ENCODE measurements around the gene TTC33. TPM values are rescaled to one million over a fixed set of nuclear protein-coding genes. Genes with fewer than 3 reads are reported as not detected.
"Not testable (repeated sequence)": the region's sequence is repeated elsewhere in the genome, so short reads cannot be mapped to it uniquely, and the experiment has no call there.

Gene TTC33, protein sequence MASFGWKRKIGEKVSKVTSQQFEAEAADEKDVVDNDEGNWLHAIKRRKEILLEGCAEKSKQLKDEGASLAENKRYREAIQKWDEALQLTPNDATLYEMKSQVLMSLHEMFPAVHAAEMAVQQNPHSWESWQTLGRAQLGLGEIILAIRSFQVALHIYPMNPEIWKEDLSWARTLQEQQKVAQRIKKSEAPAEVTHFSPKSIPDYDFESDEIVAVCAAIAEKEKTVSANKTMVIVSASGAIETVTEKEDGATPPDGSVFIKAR
- 10 to 100 TPM; 16.3 to 17.7 TPM for total RNA-seq

DNA sequence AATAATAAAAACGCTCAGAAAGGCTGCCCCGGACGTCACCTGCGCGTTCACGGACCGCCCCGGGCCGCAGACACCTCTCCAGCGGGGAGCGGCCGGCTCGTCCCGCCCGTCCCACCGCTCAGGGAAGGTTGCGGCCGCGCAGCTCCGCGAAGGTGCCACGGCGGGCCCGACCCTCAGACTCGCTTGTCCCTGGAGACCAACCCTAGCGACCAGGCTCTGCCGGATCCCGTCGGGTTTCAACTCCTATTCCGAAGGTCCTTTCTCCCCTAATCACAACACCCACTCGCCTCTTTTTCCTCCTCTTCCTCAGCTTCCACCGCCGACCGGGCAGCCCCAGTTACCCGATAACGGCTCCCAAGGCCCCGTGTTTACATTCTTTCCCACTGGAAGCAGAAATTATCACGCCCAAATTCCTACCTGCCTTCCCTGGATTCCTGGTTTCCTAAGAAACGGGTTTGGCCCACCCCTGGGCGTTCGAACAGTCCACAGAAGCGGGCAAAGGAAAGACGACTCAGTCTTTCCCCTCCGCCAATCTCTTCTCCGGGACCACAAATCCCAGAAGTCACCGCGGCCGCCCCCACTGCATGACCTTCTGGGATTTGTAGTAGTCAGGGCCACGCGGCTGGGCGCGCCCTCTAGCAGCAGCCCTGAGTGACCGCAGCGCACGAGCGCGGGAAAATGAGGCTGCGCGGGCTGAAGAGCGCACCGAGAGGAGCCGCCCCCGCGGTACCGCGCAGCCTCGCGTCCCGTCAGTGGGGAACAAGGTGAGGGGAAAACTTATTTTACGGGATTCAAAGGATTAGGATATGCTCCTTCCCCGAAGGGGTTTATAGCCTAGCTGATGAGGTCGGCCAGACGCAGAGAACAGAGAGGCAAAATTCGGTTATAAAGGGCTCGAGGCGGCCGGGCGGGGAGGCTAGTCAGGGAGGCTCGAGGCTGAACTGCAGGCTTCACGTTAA, at the start of gene TTC33:
TTC33 (minus strand) TSS at position 555 of the 959 bp plus-strand sequence. CDS start 8,943 bp downstream, outside the sequence.
- CTCF ChIA-PET = interaction anchor here (1.1 to 1.5 kb wide), 4 partner anchors 11 to 123 kb away, joined by 3 to 6 read pairs (median 4); no protein-coding TSS in a partner anchor
- Mint-ChIP-seq H3K4me3 (no peak within 1 kb of the TSS), H3K4me1 (peaks cover 18% of the 10 kb centered on the region), H3K27ac (no peak within 1 kb of the TSS), H3K9me3 (ENCODE audit: low read depth) (no peaks in the 10 kb centered on the region), H3K27me3 (no peaks in the 10 kb centered on the region), H3K36me3 (peaks cover 34% of the 10 kb centered on the region)
- ATAC-seq (peak; percentile 91), DNase-seq (peak; percentile 98)

DNA sequence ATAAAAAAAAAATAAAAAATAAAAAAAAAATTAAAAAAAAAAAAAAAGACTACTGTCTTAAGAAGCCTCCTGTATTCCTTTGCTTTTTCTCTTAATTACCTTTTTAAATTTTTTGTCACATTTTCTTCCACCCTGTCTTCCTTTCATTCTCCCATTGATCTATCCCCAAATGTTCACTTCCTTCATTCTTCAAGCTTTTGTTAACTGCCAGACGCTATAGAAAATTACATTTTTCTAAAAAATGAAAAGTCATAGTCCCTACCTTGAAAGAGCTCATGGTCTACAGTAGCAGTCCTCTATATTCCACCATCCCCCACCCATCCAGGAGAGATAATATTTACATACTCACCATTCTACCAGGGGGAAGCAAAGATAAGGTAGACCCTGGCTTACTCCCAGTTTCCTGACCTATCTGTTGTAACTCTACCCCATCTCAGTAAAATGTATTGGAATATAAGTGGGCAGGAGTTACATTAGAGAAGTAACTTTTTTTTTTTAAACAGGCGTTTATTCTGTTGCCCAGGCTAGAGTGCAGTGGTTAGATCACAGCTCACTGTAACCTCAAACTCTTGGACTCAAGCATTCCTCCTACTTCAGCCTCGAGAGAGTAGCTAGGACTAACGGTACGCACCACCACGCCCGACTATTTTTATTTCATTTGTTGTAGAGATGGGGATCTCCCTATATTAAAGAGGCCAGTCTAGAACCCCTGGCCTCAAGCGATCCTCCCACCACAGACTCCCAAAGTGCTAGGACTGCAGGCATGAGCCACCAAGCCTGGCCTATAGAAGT, 46.2 kb upstream of the TTC33 start:
- H3K4me1 Mint-ChIP-seq = peaks cover 6% of the 10 kb centered on the region
- H3K27ac Mint-ChIP-seq = no peak overlapping the region
- H3K36me3 Mint-ChIP-seq = no peaks in the 10 kb centered on the region
- H3K27me3 Mint-ChIP-seq = peaks cover 8% of the 10 kb centered on the region
- ATAC-seq (no peak), DNase-seq (no peak)
- H3K9me3 Mint-ChIP-seq (ENCODE audit: low read depth) = no peaks in the 10 kb centered on the region
- CTCF ChIA-PET = interaction anchor here (0.7 to 1.5 kb wide), 2 partner anchors 12 to 34 kb away, joined by 3 read pairs; partner anchors contain the start of gene RPL37
- H3K4me3 Mint-ChIP-seq = no peak overlapping the region

DNA sequence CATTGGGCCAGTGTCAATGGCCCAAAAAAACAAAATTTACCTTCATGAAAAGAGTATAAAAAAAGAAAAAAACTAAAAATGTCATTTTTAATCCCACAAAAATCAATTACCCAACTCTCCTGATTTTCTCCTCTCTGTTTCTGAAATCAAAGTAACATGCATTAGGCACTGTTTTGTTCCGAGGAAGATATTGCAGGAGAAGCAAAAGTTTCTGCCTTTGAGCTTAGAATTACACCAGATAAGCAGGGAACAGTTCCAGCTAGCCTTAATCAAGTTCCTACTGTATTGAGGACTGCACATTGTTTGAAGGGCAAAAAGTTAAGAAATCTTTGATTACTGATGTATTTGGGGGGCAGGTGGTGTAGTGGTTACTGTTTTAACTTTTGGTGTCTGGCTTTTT, 43.5 kb upstream of the TTC33 start:
- H3K4me3 Mint-ChIP-seq = no peak overlapping the region
- ATAC-seq = no peak

DNA sequence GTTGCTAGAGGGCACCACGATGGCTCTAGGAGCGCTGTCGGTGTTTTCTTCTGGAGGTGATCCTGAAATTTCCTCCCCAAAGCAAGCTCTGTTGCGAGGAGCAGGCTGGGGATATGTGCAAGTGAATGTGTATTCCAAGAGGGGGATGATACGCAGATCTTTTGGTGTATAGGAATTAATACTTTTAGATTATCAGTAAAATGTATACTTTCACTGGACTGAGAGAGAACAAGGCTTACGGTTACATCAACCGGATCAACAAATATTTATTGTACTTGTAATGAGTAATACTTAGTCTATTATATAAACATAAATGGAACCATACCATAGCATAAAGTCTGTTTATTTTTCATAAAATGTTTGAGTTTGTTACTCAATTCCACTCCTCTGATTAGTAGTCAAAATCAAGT, 43.0 kb upstream of the TTC33 start:
- Mint-ChIP-seq H3K27me3 (peaks cover 8% of the 10 kb centered on the region), H3K27ac (peak overlapping the region; percentile 79), H3K36me3 (peaks cover 17% of the 10 kb centered on the region), H3K9me3 (ENCODE audit: low read depth) (no peaks in the 10 kb centered on the region), H3K4me1 (peaks cover 34% of the 10 kb centered on the region), H3K4me3 (peak overlapping the region; percentile 81)
- ATAC-seq = no peak
- CTCF ChIA-PET = interaction anchor here (1.0 to 1.5 kb wide), 5 partner anchors 23 to 246 kb away, joined by 3 to 5 read pairs (median 3); no protein-coding TSS in a partner anchor
- no peak for DNase-seq

More for the DNA sequence above, 43.5 kb upstream of the TTC33 start:
- Mint-ChIP-seq H3K27ac (no peak overlapping the region), H3K27me3 (peaks cover 8% of the 10 kb centered on the region), H3K36me3 (peaks cover 15% of the 10 kb centered on the region), H3K4me1 (peaks cover 31% of the 10 kb centered on the region), H3K9me3 (ENCODE audit: low read depth) (no peaks in the 10 kb centered on the region)
- DNase-seq = no peak
- CTCF ChIA-PET = interaction anchor here (1.0 to 1.4 kb wide), 2 partner anchors 24 to 247 kb away, joined by 3 to 5 read pairs; no protein-coding TSS in a partner anchor

DNA sequence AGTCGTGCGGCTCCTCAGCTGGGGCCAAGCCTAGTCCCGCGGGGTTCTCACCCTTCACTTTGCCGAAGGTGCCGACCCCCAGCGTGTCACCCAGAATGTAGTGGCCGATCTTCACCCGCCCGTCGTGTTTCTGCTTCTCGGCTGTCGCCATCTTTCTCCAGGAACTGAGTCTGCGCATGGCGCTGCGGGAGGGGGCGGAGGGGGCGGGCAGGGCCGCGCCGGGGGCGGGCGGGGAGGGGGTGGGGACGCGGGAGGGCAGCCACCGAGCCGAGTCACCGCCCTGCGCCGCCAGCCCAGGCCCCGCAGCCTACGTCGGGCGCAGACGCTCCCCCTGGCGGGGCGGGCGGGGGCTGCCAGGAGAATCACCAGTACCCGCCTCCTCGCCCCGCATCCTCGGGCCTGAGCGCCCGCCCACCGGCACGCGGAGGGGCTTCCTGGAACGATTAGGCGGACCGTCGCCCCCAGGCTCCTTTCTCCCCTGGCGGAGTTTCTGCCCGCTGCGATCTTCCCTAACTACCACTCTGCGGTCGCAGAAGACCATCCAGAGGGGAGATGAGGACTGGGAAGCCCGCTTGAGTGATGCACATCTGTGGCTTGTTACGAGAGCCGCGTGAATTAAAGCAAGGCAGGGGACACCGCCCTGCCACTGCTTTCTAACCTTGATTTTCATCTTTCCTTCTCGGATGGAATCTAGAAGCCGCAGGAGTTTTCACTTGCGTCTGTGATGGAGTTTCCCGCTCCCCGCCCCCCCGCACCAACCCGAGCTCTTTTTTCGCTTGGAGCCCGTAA, 42.4 kb upstream of the TTC33 start, which contains the start of gene PRKAA1:
PRKAA1 (minus strand) TSS at position 363 of the 789 bp plus-strand sequence; CDS start at position 178, 185 bp downstream.
- H3K27me3 Mint-ChIP-seq = peaks cover 8% of the 10 kb centered on the region
- peak; percentile 92 for DNase-seq
- CTCF ChIA-PET = interaction anchor here (0.8 to 1.5 kb wide), 7 partner anchors 10 to 246 kb away, joined by 3 to 5 read pairs (median 3); no protein-coding TSS in a partner anchor
- peaks cover 39% of the 10 kb centered on the region for H3K4me1 Mint-ChIP-seq
- peaks cover 21% of the 10 kb centered on the region for H3K36me3 Mint-ChIP-seq
- ATAC-seq = peak; percentile 95
- H3K9me3 Mint-ChIP-seq (ENCODE audit: low read depth) = no peaks in the 10 kb centered on the region
- peak within 1 kb of the TSS; percentile 87 for H3K27ac Mint-ChIP-seq
- peak within 1 kb of the TSS; percentile 81 for H3K4me3 Mint-ChIP-seq

DNA sequence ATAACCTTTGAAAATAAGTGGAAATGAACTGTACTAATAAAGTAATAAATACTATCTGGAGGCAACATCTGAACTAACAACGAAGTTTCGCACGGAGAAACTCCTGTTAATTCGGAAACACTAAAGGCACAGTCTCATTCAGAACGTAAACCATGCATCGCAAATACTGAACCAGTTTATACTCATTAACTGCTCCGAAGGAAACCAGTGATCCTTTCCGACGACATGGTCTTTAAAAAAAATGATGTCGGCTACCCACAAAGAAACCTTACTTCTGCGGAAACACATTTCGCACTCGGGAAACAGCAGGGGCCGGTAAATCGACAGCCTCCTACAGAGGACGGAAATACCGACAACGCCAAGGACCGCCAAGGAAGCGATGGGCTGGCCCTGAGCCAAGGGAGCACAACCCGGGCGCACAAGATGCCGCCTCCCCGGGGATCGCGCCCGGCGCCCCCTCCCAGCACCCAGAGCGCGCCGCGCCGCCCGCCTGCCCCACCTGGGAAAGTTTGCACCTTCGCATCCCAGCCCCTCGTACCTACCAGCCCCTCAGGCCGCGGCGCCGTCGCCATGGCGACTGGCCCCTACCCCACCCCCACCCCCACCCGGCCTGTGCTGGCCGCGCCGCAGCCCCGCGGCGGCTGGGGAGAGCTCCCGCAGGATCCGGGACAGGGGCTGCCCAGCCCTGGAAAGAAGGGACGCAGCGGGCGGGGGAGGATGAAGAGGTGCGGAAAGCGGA, 41.7 kb upstream of the TTC33 start:
- H3K4me3 Mint-ChIP-seq = peak overlapping the region; percentile 81
- peaks cover 8% of the 10 kb centered on the region for H3K27me3 Mint-ChIP-seq
- peak; percentile 58 for ATAC-seq
- no peaks in the 10 kb centered on the region for H3K9me3 Mint-ChIP-seq (ENCODE audit: low read depth)
- peaks cover 40% of the 10 kb centered on the region for H3K4me1 Mint-ChIP-seq
- CTCF ChIA-PET = interaction anchor here (0.7 to 1.5 kb wide), 7 partner anchors 10 to 43 kb away, joined by 3 to 5 read pairs (median 3); no protein-coding TSS in a partner anchor
- DNase-seq = peak; percentile 85
- peak overlapping the region; percentile 87 for H3K27ac Mint-ChIP-seq
- peaks cover 24% of the 10 kb centered on the region for H3K36me3 Mint-ChIP-seq

DNA sequence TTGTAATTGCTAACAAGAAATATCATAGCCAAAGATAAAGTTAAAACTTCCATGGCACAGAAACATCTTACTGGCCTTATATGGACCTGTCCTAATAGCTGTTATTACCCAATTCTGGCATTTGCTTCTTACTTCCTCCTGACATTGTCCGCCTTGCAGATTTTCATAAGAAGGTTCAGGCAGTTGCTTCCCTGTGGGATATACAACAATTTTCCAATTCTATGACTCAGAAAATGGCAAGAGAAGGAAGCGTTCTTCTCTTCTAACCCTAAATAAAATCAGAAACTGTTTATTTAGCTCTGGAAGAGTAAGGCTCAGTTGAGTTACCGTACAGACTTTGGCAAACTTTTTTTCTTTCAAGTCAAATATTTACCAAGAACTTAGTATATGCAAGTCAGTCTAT, 40.7 kb upstream of the TTC33 start:
- ATAC-seq = no peak
- peaks cover 41% of the 10 kb centered on the region for H3K4me1 Mint-ChIP-seq
- H3K36me3 Mint-ChIP-seq = peaks cover 24% of the 10 kb centered on the region
- H3K27ac Mint-ChIP-seq = peak overlapping the region; percentile 87
- CTCF ChIA-PET = interaction anchor here (0.7 to 1.5 kb wide), 2 partner anchors 9 to 21 kb away, joined by 3 read pairs; no protein-coding TSS in a partner anchor
- no peak for DNase-seq
- H3K9me3 Mint-ChIP-seq (ENCODE audit: low read depth) = no peaks in the 10 kb centered on the region
- H3K27me3 Mint-ChIP-seq = peaks cover 8% of the 10 kb centered on the region
- H3K4me3 Mint-ChIP-seq = peak overlapping the region; percentile 81

DNA sequence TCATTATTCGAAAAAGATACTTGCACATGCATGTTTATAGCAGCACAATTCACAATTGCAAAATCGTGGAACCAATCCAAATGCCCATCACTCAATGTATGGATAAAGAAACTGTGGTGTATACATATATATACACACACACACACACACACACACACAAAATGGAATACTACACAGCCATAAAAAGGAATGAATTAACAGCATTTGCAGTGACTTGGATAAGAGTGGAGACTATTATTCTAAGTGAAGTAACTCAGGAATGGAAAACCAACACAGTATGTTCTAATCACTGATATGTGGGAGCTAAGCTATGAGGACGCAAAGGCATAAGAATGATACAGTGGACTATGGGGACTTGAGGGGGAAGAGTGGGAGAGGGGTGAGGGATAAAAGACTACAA, 39.1 kb upstream of the TTC33 start:
- peaks cover 29% of the 10 kb centered on the region for H3K36me3 Mint-ChIP-seq
- ATAC-seq; H3K27ac Mint-ChIP-seq; CTCF ChIA-PET; H3K27me3 Mint-ChIP-seq; H3K4me3 Mint-ChIP-seq; DNase-seq; H3K9me3 Mint-ChIP-seq (ENCODE audit: low read depth): not testable (repeated sequence)
- peaks cover 48% of the 10 kb centered on the region for H3K4me1 Mint-ChIP-seq

DNA sequence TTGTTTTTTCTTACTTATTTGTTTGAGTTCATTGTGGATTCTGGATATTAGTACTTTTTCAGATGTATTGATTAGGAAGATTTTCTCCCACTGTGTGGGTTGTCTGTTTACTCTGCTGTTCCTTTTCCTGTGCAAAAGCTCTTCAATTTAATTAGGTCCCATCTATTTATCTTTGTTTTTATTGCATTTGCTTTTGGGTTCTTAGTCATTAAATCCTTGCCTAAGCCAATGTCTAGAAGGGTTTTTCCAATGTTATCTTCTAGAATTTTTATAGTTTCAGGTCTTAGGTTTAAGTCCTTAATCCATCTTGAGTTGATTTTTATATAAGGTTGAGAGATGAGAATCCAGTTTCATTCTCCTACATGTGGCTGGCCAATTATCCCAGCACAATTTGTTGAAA, 38.6 kb upstream of the TTC33 start:
- not testable (repeated sequence) for H3K27me3 Mint-ChIP-seq, DNase-seq, ATAC-seq

DNA sequence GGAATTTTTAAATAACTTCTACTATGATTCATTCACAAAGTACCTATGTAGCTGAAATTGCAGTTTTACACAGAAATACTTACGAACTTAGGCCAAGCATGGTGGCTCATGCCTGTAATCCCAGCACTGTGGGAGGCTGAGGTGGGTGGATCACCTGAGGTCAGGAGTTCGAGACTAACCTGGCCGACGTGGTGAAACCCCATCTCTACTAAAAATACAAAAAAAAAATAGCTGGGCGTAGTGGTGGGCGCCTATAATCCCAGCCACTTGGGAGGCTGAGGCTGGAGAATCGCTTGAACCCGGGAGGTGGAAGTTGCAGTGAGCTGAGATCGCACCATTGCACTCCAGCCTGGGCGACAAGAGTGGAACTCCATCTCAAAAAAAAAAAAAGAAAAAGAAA, 36.9 kb upstream of the TTC33 start:
- H3K4me3 Mint-ChIP-seq; H3K27ac Mint-ChIP-seq; ATAC-seq; H3K27me3 Mint-ChIP-seq; H3K9me3 Mint-ChIP-seq (ENCODE audit: low read depth); CTCF ChIA-PET; DNase-seq: not testable (repeated sequence)
- Mint-ChIP-seq H3K36me3 (peaks cover 47% of the 10 kb centered on the region), H3K4me1 (peaks cover 41% of the 10 kb centered on the region)

More for the DNA sequence above, 38.6 kb upstream of the TTC33 start:
- H3K9me3 Mint-ChIP-seq (ENCODE audit: low read depth); H3K27ac Mint-ChIP-seq; H3K4me3 Mint-ChIP-seq; CTCF ChIA-PET: not testable (repeated sequence)
- Mint-ChIP-seq H3K36me3 (peaks cover 32% of the 10 kb centered on the region), H3K4me1 (peaks cover 46% of the 10 kb centered on the region)

DNA sequence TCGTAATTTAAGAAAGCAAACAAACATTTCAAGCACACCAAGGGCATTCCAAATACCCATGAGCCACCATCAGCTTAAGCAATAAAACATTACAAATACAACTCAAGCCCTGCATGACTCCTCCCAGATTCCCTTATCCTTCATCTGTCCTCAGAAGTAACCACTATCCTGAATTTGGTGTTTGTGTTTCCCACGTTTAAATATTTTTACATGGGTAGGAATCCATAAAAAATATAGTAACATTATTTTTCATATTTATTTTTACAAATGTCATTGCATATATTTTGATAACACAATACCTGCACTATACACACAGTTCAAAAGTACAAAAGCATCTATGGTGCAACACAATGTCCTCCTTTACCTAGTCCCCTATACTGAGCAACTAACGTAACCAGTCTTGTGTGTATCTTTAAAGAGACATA, 36.0 kb upstream of the TTC33 start:
- peaks cover 53% of the 10 kb centered on the region for H3K36me3 Mint-ChIP-seq
- H3K27me3 Mint-ChIP-seq = no peaks in the 10 kb centered on the region
- CTCF ChIA-PET = no interaction called here
- no peak for DNase-seq
- no peak overlapping the region for H3K4me3 Mint-ChIP-seq
- no peak overlapping the region for H3K27ac Mint-ChIP-seq
- no peak for ATAC-seq
- H3K9me3 Mint-ChIP-seq (ENCODE audit: low read depth) = peaks cover 6% of the 10 kb centered on the region
- peaks cover 40% of the 10 kb centered on the region for H3K4me1 Mint-ChIP-seq

Measured in activated CD8-positive, alpha-beta memory T cell treated with anti-CD3 and anti-CD28 coated beads, Interleukin-2, amount 10 ng/mL, durations not matched to agents 7 days and 5 days (primary cell).